GM12801 (cell line): ENCODE data around the gene CCDC116.

Experiments
- CTCF ChIP-seq: IDR thresholded peaks from one replicate; pipeline ENCODE4 v1.5.1; 2011; ENCODE audit warnings: control low read depth; ENCODE audit not compliant: insufficient read length; ENCODE audit errors: extremely low read depth

CCDC116 gene

GRCh38 chr22:21633481-21633880 lies 921 bp downstream of the CCDC116 start:
- TF ChIP-seq CTCF = no peak

DNA sequence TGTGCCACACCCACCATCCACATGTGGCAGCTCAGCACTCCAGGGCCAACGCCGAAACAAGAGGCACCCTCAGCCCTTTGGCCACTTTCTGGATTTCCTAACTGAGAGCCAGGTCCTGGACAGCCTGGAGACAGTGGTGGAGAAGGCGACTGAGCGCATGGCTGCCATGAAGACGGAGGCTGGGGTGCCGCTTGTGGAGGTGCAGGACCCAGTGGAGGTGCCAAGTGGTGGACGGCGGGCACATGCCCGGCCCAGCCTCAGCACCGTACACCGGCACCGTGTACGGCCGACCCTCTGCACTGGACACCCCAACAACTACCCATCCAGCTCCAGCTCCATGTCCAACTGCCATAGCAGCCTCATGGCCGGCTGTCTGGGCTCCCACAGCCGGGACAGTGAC lies 1.5 kb downstream of the CCDC116 start:
- TF ChIP-seq CTCF = no peak

GRCh38 chr22:21634844-21635243 lies 2.3 kb downstream of the CCDC116 start:
- no peak for TF ChIP-seq CTCF

GRCh38 chr22:21635771-21636510 lies 3.4 kb downstream of the CCDC116 start:
- TF ChIP-seq CTCF = no peak

DNA sequence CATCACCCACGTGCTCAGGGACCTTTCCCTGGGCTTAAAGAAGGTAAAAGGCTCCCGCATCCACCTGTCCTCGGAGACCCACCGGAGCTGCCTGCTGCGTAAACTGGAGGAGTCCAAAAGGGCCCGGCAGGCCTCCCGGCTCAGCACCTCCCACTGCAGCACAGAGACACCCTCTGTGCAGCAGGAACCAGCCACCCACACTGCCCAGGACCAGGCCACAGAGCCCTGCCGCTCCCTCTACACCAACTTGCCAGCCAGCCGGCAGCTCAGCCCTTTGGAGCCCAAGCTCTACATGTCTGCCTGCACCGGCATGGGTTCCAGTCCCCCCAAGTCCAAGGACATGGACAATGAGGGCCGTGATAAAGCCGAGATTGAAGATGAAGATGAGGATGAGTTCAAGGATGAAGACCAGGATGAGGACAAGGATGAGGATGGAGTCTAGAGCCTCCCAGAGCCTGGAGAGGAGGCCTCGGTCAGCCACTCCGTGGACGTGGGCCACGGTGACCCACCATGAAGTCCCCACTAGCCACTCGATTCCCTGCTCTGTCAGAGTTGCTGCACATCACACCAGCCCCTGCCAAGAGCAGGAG lies 4.2 kb downstream of the CCDC116 start:
- no peak for TF ChIP-seq CTCF

GRCh38 chr22:21639359-21639758 lies 6.8 kb downstream of the CCDC116 start:
- no peak for TF ChIP-seq CTCF

DNA sequence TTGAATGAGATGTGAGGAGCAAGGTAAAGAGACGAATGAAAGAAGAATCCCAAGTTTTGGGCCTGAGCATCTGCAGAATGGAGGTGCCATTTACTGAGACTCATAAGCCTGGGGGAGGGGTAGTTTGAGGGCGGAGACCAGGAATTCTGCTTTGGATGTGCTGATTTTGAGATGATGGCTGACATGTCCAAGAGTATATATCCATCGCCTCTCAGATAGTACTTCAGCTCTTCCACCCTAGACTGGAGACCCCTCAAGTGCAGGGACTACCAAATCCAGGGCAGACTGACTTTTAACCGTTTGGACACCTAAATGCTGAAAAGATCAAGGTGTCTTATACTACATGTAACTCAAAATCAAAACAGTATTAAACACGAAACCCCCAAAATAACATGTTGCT lies 8.2 kb downstream of the CCDC116 start:
- no peak for TF ChIP-seq CTCF

- no peak for TF ChIP-seq CTCF
These were observed 8.8 kb downstream of the CCDC116 start for GRCh38 chr22:21641417-21641788.
